Measurements from ENCODE around the gene NFASC.

Gene NFASC

DNA sequence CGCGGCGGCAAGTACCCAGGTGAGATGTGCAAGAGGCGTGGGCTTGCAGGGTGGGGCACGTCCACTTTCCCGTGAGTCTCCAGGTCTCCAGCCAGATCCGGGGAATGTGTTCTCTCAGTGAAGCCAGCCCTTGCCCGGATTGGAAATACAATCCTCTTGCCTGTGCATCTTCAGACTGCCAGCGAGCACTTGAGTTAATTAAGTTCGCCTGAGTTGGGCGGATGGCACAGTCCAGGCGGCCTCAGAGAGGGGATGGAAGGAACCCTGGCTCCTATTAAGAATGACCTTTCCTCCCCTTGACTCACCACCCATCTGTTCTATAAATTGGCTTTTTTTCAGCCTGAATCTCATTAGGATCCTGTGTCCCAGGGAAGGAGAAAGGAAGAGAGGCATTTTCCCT is 139.0 kb downstream of the NFASC start:
- DNase-seq (ENCODE audit: low read depth), result no peak

DNA sequence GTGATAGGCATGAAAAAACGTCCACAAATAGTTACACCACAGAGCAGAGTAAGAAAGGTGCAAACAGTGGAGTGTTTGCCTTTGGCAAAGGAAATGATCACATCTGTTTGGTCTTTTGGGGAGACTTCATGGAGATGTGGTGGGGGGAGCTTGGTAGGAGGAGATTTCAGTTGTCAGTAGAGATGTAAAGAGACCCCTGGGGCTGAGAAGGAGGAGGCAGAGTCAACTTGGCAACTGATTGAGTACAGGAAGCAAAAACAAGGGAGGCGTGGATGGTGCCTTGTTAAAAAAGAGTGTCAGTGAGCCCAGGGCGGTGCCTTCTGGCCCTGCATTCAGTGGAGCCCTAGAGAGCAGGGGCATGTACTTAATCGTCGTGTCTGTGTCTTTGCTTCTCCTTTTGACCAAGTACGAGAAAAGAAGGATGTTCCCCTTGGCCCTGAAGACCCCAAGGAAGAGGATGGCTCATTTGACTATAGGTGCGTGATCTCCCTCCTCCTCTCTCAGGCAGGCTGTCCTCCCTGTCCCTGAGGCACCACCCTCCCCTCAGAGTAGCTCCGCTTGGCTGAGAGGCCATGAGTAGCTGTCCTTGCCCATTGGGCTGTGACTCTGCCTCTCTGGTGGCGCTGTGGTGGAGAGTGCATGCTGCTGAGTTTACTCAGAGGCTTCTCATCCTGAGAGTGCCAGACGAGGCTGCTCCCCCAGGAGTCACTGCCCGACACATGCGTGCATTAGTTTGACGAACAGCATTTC is 141.9 kb downstream of the NFASC start:
- DNase-seq (ENCODE audit: low read depth), result no peak

DNA sequence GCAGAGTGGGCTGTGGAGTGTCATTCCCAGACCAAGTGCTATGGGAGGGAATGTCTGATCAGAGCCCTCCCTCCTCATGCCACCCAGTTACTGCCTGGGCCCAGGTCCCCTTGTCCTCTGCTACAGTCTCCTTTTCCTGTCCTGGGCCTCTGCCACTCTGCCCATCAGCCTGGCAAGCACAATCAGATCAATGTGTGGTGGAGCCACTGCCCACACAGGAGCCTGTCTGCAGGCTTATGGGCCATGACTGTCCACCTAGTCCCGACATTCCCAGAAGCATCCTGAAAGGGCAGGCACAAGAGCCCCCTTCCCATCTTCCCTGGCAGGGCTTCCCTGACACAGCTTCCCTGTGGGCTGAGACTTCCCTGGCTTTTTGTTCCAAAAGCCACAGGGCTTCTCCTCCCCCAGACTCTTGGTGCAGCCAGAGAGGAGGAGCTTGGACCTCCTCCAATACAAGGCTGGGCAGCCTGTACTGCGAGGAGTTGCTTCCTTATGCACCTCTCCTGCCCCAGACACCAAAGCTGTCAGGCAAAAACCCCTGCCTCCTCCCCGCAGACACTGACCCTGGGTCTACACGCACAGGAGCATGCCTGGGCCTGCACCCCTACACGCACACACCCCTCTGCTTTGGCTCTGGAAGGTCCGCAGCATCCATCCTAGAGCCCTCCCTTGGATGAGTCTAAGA is 143.2 kb downstream of the NFASC start:
- DNase-seq (ENCODE audit: low read depth), result no peak

DNA sequence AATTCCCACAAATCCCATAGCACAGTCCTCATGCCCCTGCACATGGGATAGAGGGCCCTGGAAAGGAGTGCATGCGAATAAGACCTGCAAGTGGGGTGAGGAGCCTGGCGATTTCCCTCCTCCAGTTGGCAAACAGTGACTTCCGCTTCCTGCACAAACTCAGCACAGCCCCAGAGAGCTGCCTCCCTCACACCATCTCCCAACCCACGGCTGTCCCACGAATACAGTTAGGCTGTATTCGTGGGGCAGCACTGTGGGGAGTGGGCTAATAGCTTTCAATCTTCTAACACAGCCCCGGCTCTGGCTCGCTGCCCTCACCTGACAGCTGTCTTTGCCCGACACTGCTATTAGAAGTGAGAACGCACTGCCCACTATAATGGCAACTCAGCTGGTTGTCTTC is 144.1 kb downstream of the NFASC start:
- DNase-seq (ENCODE audit: low read depth), result no peak

DNA sequence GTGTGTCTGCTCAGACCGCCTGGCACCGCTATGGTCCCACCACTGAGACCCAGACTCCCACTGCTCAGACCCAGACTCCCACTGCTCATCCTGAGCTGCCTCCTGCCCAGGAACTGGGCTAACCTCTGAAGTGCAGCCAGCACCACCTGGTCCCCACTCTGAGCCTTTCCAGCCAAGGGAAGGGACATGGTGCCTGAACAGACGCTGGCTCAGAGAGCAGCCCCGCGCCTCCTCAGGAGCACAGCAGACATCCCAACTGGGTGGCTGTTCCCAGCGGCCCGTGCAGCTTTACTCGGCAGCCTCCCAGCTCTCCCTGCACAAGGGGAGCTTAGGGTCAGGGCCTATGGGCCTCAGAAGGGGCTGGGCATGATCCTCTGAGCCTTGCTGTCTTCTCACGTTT is 144.6 kb downstream of the NFASC start:
- no peak for DNase-seq (ENCODE audit: low read depth)

DNA sequence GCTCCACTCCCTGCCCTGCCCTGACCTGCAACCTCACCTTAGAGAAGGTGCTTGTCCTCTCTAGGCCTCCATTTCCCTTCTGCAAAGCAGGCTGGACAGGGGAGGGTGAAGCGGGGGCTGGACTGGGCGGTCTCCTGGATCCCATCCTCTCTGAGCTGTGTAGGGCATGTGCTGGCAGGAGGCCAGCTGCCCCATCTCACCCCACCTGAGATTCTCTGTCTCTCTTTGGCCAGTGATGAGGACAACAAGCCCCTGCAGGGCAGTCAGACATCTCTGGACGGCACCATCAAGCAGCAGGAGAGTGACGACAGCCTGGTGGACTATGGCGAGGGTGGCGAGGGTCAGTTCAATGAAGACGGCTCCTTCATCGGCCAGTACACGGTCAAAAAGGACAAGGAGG is 145.4 kb downstream of the NFASC start:
- no peak for DNase-seq (ENCODE audit: low read depth)

DNA sequence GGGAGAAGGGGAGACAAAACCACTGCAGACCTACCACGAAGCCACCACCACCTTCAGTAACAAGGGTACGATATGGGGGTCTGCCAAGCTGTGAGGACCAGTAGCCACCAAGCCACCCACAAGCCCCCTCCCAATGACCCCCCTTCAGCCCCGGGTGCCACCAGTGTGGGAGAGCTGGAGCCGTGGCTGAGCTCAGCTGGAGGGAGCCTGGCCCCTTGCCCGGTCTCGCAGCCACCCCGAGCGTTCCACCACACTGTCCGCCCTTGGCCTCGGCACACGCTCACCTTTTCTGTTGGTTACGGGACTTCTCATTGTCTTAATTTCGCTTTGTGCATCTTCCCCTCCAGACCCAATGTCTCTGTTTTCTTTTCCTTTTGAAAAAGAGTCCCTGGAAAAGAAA is 145.9 kb downstream of the NFASC start:
- no peak for DNase-seq (ENCODE audit: low read depth)

DNA sequence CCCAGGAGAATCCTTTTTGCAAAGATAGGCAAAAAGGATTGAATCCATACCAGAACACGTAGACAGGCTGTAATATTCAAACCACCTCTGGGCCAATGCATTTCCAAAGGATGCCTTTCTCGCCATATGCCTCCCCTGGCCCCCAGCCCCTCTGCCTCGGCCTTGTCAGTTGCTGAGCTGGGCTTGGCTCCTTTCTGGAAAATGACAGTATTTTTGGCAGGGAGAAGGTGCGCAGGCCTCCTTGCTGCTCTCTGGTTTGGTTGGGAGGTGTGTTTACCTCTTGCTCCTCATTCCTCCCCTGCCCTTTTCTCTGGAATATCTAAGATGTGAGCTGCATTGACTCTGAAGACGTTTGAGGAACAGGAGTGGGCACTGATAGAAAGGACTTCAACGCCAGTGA is 146.3 kb downstream of the NFASC start:
- DNase-seq (ENCODE audit: low read depth), result no peak

DNA sequence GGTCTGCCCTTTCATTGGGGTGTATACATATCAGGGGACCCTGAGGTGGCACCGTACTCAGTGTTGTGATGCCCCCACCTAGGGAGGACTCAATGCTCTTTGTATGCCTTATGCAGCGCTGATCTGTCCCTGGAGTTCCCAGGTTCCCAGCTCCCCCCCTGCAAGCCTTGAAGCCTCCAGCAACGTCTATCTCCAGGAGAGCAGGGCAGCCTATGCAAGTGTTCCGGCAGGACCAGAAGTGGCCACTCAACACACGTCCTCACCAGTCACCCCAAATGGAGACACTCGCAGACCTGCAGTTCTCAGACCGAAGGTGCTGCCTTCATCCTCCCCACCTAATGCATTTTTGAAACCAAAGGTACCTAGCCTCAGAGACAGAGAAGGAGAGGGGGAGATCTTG is 147.1 kb downstream of the NFASC start:
- DNase-seq (ENCODE audit: low read depth), result no peak

DNA sequence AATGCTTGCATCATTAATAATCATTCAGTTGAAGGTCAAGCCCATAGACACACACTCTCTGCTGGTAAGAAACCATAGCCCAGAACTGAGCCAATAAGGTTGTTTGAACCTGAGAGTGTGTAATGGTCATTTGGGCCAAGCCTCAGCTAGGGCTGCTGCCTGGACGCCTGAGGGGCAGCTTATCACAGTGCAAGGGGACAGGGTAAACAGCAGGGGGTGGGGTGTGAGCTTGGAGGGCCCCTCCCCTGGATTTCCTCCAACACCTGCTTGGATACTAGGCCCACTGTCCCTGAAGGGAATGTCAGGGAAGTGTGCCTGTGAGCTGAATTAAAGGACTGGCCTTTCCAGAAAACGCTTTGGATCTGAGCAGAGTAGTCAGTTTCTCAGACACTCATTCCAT is 147.7 kb downstream of the NFASC start:
- DNase-seq (ENCODE audit: low read depth), result no peak

DNA sequence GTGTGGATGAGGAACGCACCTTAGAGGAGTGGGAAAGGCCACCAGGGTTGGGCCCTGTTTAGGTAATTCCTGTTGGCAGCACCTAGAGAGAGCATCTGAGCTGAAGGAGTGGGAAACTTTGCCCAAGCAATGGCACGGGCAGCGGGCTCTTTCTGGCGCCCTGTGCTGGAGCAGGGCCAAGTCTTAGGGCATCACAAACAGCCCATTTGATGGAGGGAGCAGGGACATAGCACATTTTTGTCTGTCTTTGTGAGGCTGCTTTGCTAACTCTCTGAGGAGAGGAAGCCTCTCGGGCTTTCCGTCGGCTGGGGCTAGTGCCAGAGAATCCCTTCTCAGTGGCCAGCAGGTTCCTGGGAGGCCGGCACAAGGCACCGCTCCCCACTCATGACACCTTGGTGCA is 149.8 kb downstream of the NFASC start:
- DNase-seq (ENCODE audit: low read depth), result no peak

DNA sequence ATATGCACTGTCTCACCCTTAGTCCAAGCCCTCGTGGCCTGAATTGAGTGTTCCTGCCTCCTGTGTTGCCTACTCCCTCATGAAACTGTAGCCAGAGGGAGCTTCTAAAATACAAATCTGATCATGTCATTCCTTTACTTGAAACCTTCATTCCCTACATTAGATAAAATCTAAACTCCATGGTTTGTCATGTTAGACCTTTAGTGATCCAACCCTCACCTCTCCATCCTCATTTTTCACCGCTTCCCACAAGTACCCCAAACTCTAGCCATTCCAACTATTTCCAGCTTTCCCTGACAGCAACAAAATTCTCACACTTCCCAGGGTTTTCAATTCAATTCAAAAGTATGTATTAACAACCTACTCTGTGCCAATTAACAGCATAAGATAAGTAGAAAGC is 154.0 kb downstream of the NFASC start:
- DNase-seq (ENCODE audit: low read depth), result no peak

DNA sequence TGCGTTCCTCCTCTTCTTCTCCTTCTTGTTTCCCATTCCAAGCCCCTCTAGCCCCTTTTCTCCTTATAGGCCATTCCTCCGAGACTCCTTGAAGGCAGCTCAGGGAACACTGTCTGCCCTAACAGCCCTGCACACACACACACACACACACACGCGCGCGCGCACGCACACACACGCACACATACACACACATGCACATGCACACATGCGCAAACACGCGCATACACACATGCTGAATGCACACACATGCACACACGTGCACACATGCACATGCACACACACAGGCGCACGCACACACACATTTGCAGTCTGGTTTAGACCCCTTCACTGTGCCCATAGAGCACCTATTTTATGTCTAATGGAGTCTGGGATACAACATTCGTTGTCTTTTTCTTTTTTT is 154.6 kb downstream of the NFASC start:
- DNase-seq (ENCODE audit: low read depth), result no peak

DNA sequence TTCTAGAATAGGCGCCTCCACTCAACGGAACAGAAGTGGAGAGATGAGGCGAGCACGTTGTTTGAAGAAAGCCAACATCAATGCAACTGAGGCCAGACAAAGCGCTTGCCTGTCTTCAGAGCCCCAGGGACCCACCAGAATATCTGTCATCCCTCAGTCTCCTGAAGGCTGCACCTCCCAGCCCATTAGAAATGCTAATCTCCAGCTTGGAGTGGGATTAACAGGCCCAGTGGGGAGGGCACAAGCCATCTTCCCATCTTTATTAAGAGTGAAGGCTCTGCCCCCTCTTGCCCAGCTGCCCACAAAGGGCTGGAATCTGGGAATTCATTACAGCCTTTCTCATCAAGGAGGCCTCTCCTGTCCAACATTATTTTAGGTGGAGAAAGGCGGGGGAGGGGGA is 155.5 kb downstream of the NFASC start:
- no peak for DNase-seq (ENCODE audit: low read depth)

DNA sequence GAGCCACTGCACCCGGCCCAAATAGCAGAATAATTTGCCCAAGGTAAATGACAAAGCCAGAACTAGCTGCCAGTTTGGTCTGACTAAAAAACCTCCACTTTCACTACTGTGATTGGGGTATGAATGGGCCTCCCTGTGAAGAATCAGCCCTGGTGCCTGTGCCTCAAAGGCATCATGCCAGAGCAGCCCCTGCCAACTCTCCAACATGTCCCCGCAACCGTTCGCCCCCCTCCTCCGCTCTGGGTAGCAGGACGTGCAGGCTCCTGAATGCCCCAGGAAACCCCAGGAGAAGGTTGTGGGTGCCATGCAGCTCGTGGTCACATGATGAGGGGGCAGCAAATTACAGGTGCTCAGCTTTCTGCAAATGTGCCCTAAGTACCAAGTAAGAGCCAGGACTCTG is 157.7 kb downstream of the NFASC start:
- DNase-seq (ENCODE audit: low read depth), result no peak

DNA sequence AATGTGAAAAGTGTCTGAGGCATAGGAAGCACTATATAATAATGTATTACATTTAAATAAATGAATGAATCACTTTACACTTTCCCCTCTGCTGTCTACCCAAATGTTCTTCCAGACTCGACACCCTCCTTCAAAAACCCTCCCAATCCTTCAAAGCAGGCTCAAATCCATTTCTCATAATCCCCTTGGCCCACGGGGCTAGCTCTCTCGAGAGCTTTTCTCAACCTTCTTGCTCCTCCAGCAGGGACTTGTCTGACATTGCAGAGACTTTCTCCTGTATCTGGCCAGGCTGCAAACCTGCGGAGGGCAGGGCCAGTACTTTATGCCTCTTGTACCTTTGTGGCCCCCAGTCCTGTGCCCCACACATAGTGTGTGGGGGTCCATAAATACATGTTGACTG is 158.3 kb downstream of the NFASC start:
- DNase-seq (ENCODE audit: low read depth), result no peak

DNA sequence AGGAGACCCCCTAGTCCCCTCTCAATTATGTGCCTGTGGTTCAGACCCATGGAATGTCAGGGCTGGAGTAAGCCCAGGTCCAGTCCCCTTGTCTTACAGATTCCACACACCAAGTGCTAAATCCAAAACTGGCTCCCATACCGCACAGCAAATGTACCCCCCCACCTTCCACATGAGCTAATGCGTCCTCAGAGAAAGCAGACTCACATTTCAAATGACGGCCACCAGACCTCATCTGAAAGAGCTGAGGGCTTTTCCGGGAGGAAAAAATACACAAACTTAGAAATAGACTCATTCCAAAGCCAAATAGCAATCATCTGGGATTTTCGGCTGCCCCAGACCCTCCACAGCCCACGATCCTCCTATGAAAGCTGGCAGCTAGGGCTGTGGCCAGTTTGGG is 159.6 kb downstream of the NFASC start:
- DNase-seq (ENCODE audit: low read depth), result no peak

DNA sequence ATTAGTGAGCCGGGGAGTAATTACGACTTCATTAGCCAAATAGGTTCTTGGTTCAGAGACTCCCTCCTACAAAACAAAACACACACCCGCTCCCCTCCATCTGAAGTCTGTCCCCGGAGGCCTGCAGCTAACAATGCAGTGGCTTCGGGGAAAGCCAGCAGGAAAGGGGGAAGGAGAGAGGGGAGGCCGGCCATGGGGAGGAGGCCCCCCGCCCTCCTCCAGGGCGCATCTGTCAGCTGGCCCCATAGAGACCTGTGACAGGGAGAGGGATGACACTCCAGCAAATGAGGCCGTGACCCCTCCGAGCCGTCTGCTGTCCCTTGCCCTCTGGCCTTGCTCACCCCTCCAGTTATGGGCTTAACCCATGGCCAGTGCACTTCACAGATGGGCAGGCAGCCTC is 160.2 kb downstream of the NFASC start:
- no peak for DNase-seq (ENCODE audit: low read depth)

DNA sequence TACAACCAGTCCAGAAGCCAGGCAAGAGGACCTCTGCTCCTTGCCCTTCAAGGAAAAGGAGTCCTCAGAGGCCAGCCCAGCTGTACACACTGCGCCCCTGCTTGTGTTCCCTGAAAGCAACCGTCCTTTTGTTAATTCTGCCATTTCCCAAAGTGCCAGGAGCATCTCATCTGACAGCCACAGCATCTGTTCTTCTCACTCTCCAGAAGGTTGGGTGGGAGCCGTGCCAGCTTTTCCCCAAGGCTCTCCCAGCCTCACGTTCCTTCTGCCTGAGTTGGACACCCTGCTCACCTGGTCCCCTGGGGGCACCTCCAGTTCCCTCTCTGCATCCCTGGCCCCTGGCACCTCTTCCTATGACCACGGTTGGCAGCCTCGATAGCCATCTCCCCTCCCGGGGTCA is 161.8 kb downstream of the NFASC start:
- DNase-seq (ENCODE audit: low read depth), result no peak

DNA sequence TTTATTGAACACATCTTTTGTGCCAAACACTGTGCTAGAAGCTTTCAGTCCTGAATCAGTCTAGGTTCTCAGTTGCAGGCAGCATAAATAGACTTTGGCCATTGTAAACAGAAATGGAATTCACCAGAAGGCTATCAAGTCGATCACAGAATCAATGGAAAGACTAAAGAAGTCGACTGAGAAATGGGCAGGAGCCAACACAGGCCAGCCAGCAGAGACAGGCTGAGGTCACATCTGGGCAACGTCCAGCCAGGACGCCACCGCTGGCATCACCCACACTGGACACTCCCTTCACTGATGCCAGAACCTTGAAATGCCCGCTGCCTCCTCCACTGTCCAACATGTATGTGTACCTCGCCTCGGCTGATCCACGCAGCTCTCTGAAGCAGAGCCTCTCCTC is 166.9 kb downstream of the NFASC start:
- DNase-seq (ENCODE audit: low read depth), result no peak

DNA sequence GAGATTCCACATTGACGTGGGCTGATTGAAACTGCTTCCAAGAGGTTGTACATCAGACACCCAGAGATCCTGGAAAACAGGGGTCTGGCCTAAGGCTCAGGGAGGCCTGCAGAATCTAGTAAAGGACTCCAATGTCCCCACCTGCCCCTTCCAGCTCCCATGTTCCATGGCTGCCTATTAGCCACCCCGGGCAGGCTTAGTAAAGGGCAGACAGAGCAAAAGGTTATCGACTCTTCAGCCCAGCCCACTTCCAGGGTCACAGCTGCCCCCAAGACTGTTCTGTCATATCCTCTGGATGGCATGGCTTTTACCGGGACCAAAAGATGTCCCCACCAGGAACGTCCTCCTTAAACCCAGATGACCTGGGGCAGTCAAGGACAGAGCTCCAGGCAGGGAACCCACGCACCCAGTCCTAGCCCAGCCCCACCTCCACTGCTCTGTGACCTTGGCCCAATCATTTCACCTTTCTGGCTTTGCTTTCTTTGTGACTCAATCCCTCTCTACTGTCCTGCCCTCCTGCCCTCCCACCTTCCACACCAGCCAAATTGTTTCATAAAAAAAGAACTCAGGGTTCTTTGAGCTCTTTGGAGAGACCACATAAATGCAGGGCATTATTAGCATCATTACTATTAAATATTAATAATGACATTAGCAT is 167.6 kb downstream of the NFASC start:
- DNase-seq (ENCODE audit: low read depth), result no peak

DNA sequence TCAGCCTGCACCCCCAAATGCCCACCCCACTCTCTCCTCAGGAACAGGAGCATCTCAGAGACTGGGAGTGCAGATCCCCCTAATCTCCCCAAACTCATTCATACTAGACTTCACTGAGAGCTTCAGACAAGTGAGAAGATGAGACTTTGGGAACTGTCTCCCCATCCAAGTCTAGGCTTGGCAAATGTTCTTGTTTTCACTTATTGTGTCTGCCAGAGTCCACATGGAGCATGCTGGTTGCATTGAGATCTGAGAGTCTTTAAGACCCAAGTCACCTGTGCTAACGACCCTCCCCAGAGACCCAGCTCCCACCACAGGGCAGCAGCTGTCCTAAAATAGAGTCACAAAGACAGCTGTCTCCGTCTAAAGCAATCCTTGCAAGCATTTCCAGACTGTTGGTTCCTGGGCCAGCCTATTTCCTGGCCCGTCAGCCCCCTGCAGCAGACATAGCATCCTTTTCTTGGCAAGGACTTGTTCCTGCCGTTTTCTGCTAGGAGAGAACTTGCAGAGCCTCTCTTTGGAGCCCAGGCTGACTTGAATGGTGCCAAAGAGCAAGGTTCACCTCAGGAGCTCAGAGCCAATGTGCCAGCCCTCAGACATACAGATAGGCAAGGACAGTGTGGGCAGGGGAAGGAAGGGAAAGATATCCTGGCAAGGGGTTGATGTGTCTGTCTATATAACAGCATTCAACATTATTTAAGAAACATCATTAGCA is 170.5 kb downstream of the NFASC start:
- no peak for DNase-seq (ENCODE audit: low read depth)

Measured in stimulated activated CD8-positive, alpha-beta memory T cell treated with anti-CD3 and anti-CD28 coated beads, Interleukin-12 subunit alpha, Interleukin-12 subunit beta, amount 100 ng/mL, for 1 hour (primary cell).